Measurements from ENCODE around the gene ATN1. TPM values are rescaled to one million over a fixed set of nuclear protein-coding genes. Genes with fewer than 3 reads are reported as not detected.

ATN1 gene
- total and polyA plus RNA-seq, 2 of the 4 experiments (the other 2 are of a cell fraction) = 3.4 to 58.7 TPM

DNA sequence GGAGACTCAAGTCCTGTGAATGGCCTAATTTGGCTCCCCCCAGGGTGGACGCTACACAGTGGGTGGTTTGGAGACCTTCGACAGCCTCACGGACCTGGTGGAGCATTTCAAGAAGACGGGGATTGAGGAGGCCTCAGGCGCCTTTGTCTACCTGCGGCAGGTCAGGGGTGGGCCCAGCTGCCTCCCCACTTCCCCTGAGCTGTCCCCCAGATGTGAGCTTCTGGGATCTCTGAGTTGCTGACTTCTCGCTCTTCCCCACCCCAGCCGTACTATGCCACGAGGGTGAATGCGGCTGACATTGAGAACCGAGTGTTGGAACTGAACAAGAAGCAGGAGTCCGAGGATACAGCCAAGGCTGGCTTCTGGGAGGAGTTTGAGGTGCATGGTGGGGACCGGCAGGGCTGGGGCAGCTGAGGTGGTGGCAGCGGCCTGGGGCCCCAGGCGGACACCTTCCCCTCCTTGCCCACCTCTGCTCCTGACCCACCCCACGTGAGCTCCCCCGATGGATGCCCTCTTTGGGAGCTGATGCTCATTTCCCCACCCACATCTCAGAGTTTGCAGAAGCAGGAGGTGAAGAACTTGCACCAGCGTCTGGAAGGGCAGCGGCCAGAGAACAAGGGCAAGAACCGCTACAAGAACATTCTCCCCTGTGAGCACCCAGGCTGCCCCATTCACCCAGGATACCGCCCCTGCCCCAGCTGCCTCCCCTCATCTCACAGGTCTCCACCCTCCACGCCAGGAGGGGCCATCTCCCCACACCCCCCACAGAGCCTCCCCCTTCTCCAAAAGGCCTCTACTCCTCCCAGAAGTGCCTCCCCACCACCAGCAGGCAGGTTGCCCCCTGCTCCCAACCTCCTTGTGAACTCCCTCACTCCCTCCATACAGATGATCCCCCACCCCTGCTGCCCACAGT is 27.6 kb downstream of the ATN1 start:
- TF ChIP-seq, protein P1, sequence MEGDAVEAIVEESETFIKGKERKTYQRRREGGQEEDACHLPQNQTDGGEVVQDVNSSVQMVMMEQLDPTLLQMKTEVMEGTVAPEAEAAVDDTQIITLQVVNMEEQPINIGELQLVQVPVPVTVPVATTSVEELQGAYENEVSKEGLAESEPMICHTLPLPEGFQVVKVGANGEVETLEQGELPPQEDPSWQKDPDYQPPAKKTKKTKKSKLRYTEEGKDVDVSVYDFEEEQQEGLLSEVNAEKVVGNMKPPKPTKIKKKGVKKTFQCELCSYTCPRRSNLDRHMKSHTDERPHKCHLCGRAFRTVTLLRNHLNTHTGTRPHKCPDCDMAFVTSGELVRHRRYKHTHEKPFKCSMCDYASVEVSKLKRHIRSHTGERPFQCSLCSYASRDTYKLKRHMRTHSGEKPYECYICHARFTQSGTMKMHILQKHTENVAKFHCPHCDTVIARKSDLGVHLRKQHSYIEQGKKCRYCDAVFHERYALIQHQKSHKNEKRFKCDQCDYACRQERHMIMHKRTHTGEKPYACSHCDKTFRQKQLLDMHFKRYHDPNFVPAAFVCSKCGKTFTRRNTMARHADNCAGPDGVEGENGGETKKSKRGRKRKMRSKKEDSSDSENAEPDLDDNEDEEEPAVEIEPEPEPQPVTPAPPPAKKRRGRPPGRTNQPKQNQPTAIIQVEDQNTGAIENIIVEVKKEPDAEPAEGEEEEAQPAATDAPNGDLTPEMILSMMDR (conservative IDR thresholded peaks at IDR 0.05; ENCODE audit: low read depth, low read length) = no peak
- TF ChIP-seq, protein P2, sequence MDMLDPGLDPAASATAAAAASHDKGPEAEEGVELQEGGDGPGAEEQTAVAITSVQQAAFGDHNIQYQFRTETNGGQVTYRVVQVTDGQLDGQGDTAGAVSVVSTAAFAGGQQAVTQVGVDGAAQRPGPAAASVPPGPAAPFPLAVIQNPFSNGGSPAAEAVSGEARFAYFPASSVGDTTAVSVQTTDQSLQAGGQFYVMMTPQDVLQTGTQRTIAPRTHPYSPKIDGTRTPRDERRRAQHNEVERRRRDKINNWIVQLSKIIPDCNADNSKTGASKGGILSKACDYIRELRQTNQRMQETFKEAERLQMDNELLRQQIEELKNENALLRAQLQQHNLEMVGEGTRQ (IDR thresholded peaks at IDR 0.05; ENCODE audit: low read depth, low read length) = no peak
- TF ChIP-seq MXI1 (IDR thresholded peaks at IDR 0.05; ENCODE audit: borderline replicate concordance, low read depth, low read length) (no peak), POLR2A (IDR thresholded peaks at IDR 0.05; ENCODE audit: low read depth, low read length) (no peak), MAFK (IDR thresholded peaks at IDR 0.05; ENCODE audit: low read depth, low read length) (no peak), CEBPB (IDR thresholded peaks at IDR 0.05; ENCODE audit: low read depth, low read length) (no peak), RFX5 (IDR thresholded peaks at IDR 0.05; ENCODE audit: low read depth, low read length) (no peak)
- TF ChIP-seq, protein P3, sequence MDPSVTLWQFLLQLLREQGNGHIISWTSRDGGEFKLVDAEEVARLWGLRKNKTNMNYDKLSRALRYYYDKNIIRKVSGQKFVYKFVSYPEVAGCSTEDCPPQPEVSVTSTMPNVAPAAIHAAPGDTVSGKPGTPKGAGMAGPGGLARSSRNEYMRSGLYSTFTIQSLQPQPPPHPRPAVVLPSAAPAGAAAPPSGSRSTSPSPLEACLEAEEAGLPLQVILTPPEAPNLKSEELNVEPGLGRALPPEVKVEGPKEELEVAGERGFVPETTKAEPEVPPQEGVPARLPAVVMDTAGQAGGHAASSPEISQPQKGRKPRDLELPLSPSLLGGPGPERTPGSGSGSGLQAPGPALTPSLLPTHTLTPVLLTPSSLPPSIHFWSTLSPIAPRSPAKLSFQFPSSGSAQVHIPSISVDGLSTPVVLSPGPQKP (IDR thresholded peaks at IDR 0.05; ENCODE audit: borderline replicate concordance, low read depth, low read length) = no peak
- BruUV-seq (replicated peaks) = no TSS peak
- no peaks in the 10 kb centered on the region for H3K9me3 ChIP-seq (ENCODE audit: control insufficient read depth, insufficient read depth, low read length)
- 82% methylated on average over 3 of the region's 22 CpGs; no CpG with 5 or more reads in 1 of the 2 experiments for WGBS, 2 experiments (ENCODE audit: extremely low coverage in 2 of 2, insufficient read length in 1 of 2)
- no peak overlapping the region for H4K8ac ChIP-seq (ENCODE audit: low read depth in 2 of 2, low read length in 2 of 2)
- H2BK20ac ChIP-seq (ENCODE audit: low read depth, low read length) = no peak overlapping the region
- 0 out of 2 replicates have a peak, but pooled peaks cover 2% of the 10 kb centered on the region for H3K4me1 ChIP-seq (ENCODE audit: control insufficient read depth, insufficient read depth, low read length)
- no peak overlapping the region for H2AFZ ChIP-seq (replicated peaks; ENCODE audit: low read length, poor library complexity)
- H3K18ac ChIP-seq (ENCODE audit: low read depth, low read length) = no peak overlapping the region
- H3K56ac ChIP-seq (ENCODE audit: extremely low read depth, insufficient read depth, low read length) = no peak overlapping the region
- no peak overlapping the region for H3K4me2 ChIP-seq (ENCODE audit: low read depth, low read length)
- no peak overlapping the region for H4K91ac ChIP-seq (ENCODE audit: insufficient read depth, low read depth, low read length)
- ChIA-PET CTCF (no interaction called here), POLR2A (ENCODE audit: unreplicated experiment) (no interaction called here)
- DNase-seq = no peak
- no peak overlapping the region for H2AK9ac ChIP-seq (replicated peaks; ENCODE audit: low read depth, low read length, poor library complexity)
- no peak overlapping the region for H4K5ac ChIP-seq (ENCODE audit: low read depth, low read length)
- dilution Hi-C loops (cut with HindIII; ENCODE audit: low sequenced_read_pairs, unreplicated experiment) = no loop called here
- intact Hi-C loops (cut with micrococcal nuclease) = no loop called here
- H3K27ac ChIP-seq (ENCODE audit: insufficient read depth, low read length) = no peak overlapping the region
- H3K9me1 ChIP-seq (ENCODE audit: insufficient read depth, low read length) = no peaks in the 10 kb centered on the region
- H3K27me3 ChIP-seq (ENCODE audit: control insufficient read depth, insufficient read depth, low read length) = no peaks in the 10 kb centered on the region
- H3K4me3 ChIP-seq (ENCODE audit: insufficient read depth, low read depth, low read length) = no peak overlapping the region
- no peak for ATAC-seq (ENCODE audit: low read depth)
- no peaks in the 10 kb centered on the region for H3K79me1 ChIP-seq (ENCODE audit: low read depth in 1 of 2, low read length in 2 of 2)
- H3K23ac ChIP-seq (ENCODE audit: low read depth, low read length) = no peak overlapping the region
- no peak overlapping the region for H3K4ac ChIP-seq (ENCODE audit: low read depth, low read length)
- no peak overlapping the region for H2AK5ac ChIP-seq (ENCODE audit: low read depth, low read length)
- in situ Hi-C loops (cut with MboI; ENCODE audit: low sequenced_read_pairs) = no loop called here
- no peak overlapping the region for H3K9ac ChIP-seq (ENCODE audit: low read depth, low read length)
- no peak overlapping the region for H2BK5ac ChIP-seq (ENCODE audit: low read depth, low read length, poor library complexity, severe bottlenecking)
- H4K20me1 ChIP-seq (ENCODE audit: insufficient read depth, low read length) = no peaks in the 10 kb centered on the region
- no peak overlapping the region for H2BK120ac ChIP-seq (ENCODE audit: low read depth, low read length)
- H2BK15ac ChIP-seq (ENCODE audit: low read depth, low read length) = no peak overlapping the region
- no peaks in the 10 kb centered on the region for H3K36me3 ChIP-seq (ENCODE audit: control insufficient read depth, insufficient read depth, low read length)
- H3K14ac ChIP-seq (replicated peaks; ENCODE audit: low read depth, low read length) = no peak overlapping the region

Data from IMR-90 (cell line).